Measurements from ENCODE around the gene C1orf167. TPM values are rescaled to one million over a fixed set of nuclear protein-coding genes. Genes with fewer than 3 reads are reported as not detected.

Gene C1orf167
- total and polyA plus RNA-seq, 2 donors (not counting 1 experiment from before 2014, with no cell fraction given): not detected

- Histone ChIP-seq H3K79me2 (ENCODE audit: control insufficient read depth, insufficient read depth, low read length) (no peaks in the 10 kb centered on the region), H3K36me3 (replicated peaks in 1 of 2; ENCODE audit: control extremely low read depth in 1 of 2, control insufficient read depth in 1 of 2, extremely low read depth in 1 of 2, insufficient read depth in 2 of 2, low read length in 1 of 2) (no peaks in the 10 kb centered on the region), H3K27ac (ENCODE audit: low read length in 2 of 2) (no peak overlapping the region), H2AFZ (ENCODE audit: insufficient read depth, low read depth, low read length, poor library complexity, severe bottlenecking) (no peak overlapping the region), H3K9me3 (ENCODE audit: control extremely low read depth in 1 of 3, control insufficient read depth in 2 of 3, insufficient read depth in 1 of 3, low read length in 2 of 3) (no peaks in the 10 kb centered on the region), H3K4me1 (ENCODE audit: control insufficient read depth in 2 of 2, insufficient read depth in 2 of 2, low read length in 2 of 2) (peaks cover 19 to 23% of the 10 kb centered on the region in 2 donors), H3K4me3 (ENCODE audit: control extremely low read depth in 1 of 5, extremely low read depth in 1 of 5, insufficient read depth in 1 of 5, low read depth in 2 of 5, low read length in 4 of 5) (no peak overlapping the region), H3K27me3 (replicated peaks in 1 of 4; ENCODE audit: control extremely low read depth in 1 of 4, control insufficient read depth in 3 of 4, insufficient read depth in 4 of 4, low read length in 3 of 4) (no peaks in the 10 kb centered on the region), H3K4me2 (replicated peaks; ENCODE audit: low read depth, low read length, poor library complexity, severe bottlenecking) (no peak overlapping the region), H4K20me1 (ENCODE audit: control insufficient read depth, insufficient read depth, low read length, poor library complexity, severe bottlenecking) (no peaks in the 10 kb centered on the region), H3K9ac (ENCODE audit: low read length) (no peak overlapping the region)
- no peak overlapping the region for H3K4me3 Mint-ChIP-seq
- POLR2A ChIA-PET: interaction anchor here (0.7 kb wide), 1 partner anchor 197 kb away, joined by 3 read pairs; no protein-coding TSS in a partner anchor
- no peak overlapping the region for H3K27ac Mint-ChIP-seq
- CTCF ChIA-PET: no interaction called here
- ATAC-seq (ENCODE audit: low read depth): no peak
- intact Hi-C loops (cut with micrococcal nuclease): no loop called here
- no peaks in the 10 kb centered on the region for H3K27me3 Mint-ChIP-seq
- H3K4me1 Mint-ChIP-seq: peaks cover 21% of the 10 kb centered on the region
- TF ChIP-seq EZH2 (IDR thresholded peaks at IDR 0.05; ENCODE audit: borderline replicate concordance, insufficient read depth, low read depth, low read length, poor library complexity, severe bottlenecking) (no peak), CTCF (IDR thresholded peaks at IDR 0.05) (no peak)
- 93% methylated on average over 12 of the region's 12 CpGs for WGBS (ENCODE audit: insufficient coverage)
- H3K9me3 Mint-ChIP-seq (ENCODE audit: insufficient read depth): no peaks in the 10 kb centered on the region
- no peak for DNase-seq
Measured at GRCh38 chr1:11781297-11781696, 19.3 kb downstream of the C1orf167 start.

- H3K36me3 ChIP-seq (replicated peaks in 1 of 2; ENCODE audit: control extremely low read depth in 1 of 2, control insufficient read depth in 1 of 2, extremely low read depth in 1 of 2, insufficient read depth in 2 of 2, low read length in 1 of 2): no peaks in the 10 kb centered on the region
- ChIA-PET POLR2A (no interaction called here), CTCF (interaction anchor here (0.7 to 1.1 kb wide), 2 partner anchors 110 to 1650 kb away, joined by 3 to 4 read pairs; no protein-coding TSS in a partner anchor)
- ATAC-seq (ENCODE audit: low read depth) (no peak), DNase-seq (no peak)
- no peak for TF ChIP-seq EZH2 (IDR thresholded peaks at IDR 0.05; ENCODE audit: borderline replicate concordance, insufficient read depth, low read depth, low read length, poor library complexity, severe bottlenecking)
- no peak for TF ChIP-seq CTCF (IDR thresholded peaks at IDR 0.05)
- Mint-ChIP-seq H3K9me3 (ENCODE audit: insufficient read depth) (no peaks in the 10 kb centered on the region), H3K27ac (no peak overlapping the region), H3K4me3 (no peak overlapping the region), H3K27me3 (no peaks in the 10 kb centered on the region), H3K4me1 (peaks cover 26% of the 10 kb centered on the region)
- no peak overlapping the region for H3K9ac ChIP-seq (ENCODE audit: low read length)
- H3K9me3 ChIP-seq (ENCODE audit: control extremely low read depth in 1 of 3, control insufficient read depth in 2 of 3, insufficient read depth in 1 of 3, low read length in 2 of 3): no peaks in the 10 kb centered on the region
- H3K4me2 ChIP-seq (replicated peaks; ENCODE audit: low read depth, low read length, poor library complexity, severe bottlenecking): no peak overlapping the region
- intact Hi-C loops (cut with micrococcal nuclease): no loop called here
- no peaks in the 10 kb centered on the region for H3K79me2 ChIP-seq (ENCODE audit: control insufficient read depth, insufficient read depth, low read length)
- H3K4me1 ChIP-seq (ENCODE audit: control insufficient read depth in 2 of 2, insufficient read depth in 2 of 2, low read length in 2 of 2): peaks cover 19 to 23% of the 10 kb centered on the region in 2 donors
- WGBS (ENCODE audit: insufficient coverage): 94% methylated on average over 2 of the region's 6 CpGs
- no peak overlapping the region for H3K4me3 ChIP-seq (ENCODE audit: control extremely low read depth in 1 of 5, extremely low read depth in 1 of 5, insufficient read depth in 1 of 5, low read depth in 2 of 5, low read length in 4 of 5)
- H2AFZ ChIP-seq (ENCODE audit: insufficient read depth, low read depth, low read length, poor library complexity, severe bottlenecking): no peak overlapping the region
- no peaks in the 10 kb centered on the region for H4K20me1 ChIP-seq (ENCODE audit: control insufficient read depth, insufficient read depth, low read length, poor library complexity, severe bottlenecking)
- H3K27ac ChIP-seq (ENCODE audit: low read length in 2 of 2): no peak overlapping the region
- H3K27me3 ChIP-seq (replicated peaks in 1 of 4; ENCODE audit: control extremely low read depth in 1 of 4, control insufficient read depth in 3 of 4, insufficient read depth in 4 of 4, low read length in 3 of 4): no peaks in the 10 kb centered on the region
Measured at GRCh38 chr1:11782127-11782708, 20.2 kb downstream of the C1orf167 start.
